ENCODE measurements around the gene REM1. TPM values are rescaled to one million over a fixed set of nuclear protein-coding genes. Genes with fewer than 3 reads are reported as not detected.

Gene REM1
- total RNA-seq, 1 donor from 2014 or later, result not detected

DNA sequence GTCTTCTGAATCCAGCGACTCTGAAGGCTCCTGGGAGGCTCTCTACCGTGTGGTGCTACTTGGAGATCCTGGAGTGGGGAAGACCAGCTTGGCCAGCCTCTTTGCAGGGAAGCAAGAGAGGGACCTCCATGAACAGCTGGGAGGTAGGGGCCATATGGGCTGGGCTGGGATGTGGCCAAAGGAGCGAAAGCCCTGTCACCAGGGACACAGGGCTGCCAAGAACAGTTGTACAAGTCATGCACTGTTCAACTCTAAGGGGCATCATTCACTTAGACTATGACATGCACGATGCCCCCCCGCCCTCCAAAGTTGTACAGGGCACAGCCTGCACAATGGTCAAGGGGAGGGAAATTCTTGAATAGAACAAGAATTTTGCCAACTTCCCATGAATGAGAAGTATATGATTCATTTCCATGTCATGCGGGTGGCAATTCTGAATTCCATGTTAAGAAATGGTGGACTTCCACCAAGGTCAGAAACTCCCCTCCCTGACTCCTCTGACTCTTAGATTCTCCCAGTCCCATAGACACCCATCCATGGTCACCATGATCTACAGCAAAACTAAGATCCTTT is 1.6 kb downstream of the REM1 start:
- no peak overlapping the region for H3K4me3 Mint-ChIP-seq (ENCODE audit: low read depth)
- H3K4me1 Mint-ChIP-seq (ENCODE audit: low read depth), result no peaks in the 10 kb centered on the region
- peaks cover 10% of the 10 kb centered on the region for H3K36me3 Mint-ChIP-seq (ENCODE audit: insufficient read depth)
- TF ChIP-seq CTCF (IDR thresholded peaks at IDR 0.05; ENCODE audit: unreplicated experiment), result no peak
- peaks cover 50% of the 10 kb centered on the region for H3K9me3 Mint-ChIP-seq (ENCODE audit: low read depth)
- no peak overlapping the region for H3K27ac Mint-ChIP-seq
- H3K27me3 Mint-ChIP-seq, result peaks cover 10% of the 10 kb centered on the region
- DNase-seq (ENCODE audit: low spot score, unreplicated experiment), result no peak

DNA sequence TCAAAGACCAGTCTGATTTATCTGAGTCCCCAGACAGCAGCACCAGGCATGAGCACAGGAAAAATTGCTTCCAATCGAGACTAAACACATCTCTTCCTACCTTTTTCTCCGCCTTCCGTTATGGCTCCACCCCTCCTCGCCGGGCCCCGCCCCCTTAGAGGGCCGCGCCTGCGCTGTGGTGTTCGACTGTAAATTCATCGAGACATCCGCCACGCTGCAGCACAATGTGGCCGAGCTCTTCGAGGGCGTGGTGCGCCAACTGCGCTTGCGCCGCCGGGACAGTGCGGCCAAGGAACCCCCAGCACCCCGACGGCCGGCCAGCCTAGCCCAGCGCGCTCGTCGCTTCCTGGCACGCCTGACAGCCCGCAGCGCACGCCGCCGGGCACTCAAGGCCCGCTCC is 8.9 kb downstream of the REM1 start:
- no peak overlapping the region for H3K27ac Mint-ChIP-seq

DNA sequence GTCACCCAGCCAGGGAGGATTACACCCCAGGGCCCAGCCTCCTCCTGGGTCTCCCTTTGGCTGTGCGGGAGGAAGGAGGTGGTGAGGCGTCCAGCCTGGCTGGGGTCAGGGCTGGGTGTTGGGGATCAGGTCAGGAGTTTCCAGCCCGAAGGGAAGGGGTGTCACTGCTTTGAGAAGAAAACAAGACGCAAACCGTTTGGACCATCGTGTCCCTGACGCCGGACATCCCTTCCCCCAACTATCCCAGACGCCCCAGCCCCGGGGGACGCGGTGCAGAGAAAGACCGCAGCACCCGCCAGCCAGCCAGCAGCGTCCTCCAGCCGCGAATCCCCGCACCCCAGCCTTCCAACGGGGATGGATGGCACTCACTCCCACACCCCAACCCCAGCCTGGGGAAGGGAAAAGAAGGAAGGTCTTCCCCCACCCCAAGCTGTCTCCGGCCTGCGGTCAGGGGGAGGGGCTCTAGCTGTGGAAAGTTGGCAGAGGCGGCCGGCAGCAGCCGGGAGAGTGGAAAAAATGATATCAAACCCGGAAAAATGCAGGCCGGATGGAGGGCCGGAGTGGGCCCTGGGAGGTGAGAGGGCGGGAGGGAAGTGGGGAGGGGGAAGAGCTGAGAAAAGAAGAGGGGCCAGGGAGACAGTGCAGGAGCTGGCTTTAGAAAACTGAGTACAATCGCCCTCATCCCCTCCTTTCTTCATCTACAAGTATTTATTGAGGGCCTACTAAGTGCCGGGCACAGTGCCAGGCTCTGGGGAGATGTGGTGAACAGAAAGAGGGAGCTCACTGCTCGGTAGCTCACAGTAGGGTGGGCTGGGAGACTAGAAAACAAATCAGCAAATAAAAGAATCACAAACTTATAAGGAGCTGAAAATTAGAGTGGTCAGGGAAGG is 10.6 kb downstream of the REM1 start:
- no peak for DNase-seq (ENCODE audit: low spot score, unreplicated experiment)
- Mint-ChIP-seq H3K4me1 (ENCODE audit: low read depth) (no peaks in the 10 kb centered on the region), H3K4me3 (ENCODE audit: low read depth) (no peak overlapping the region), H3K9me3 (ENCODE audit: low read depth) (peaks cover 44% of the 10 kb centered on the region), H3K36me3 (ENCODE audit: insufficient read depth) (peaks cover 4% of the 10 kb centered on the region), H3K27me3 (peaks cover 6% of the 10 kb centered on the region), H3K27ac (no peak overlapping the region)
- TF ChIP-seq CTCF (IDR thresholded peaks at IDR 0.05; ENCODE audit: unreplicated experiment), result no peak

More for the DNA sequence above, 8.9 kb downstream of the REM1 start:
- Mint-ChIP-seq H3K27me3 (peaks cover 6% of the 10 kb centered on the region), H3K4me1 (ENCODE audit: low read depth) (no peaks in the 10 kb centered on the region), H3K9me3 (ENCODE audit: low read depth) (peaks cover 45% of the 10 kb centered on the region), H3K4me3 (ENCODE audit: low read depth) (no peak overlapping the region), H3K36me3 (ENCODE audit: insufficient read depth) (peaks cover 4% of the 10 kb centered on the region)
- DNase-seq (ENCODE audit: low spot score, unreplicated experiment), result no peak
- no peak for TF ChIP-seq CTCF (IDR thresholded peaks at IDR 0.05; ENCODE audit: unreplicated experiment)

DNA sequence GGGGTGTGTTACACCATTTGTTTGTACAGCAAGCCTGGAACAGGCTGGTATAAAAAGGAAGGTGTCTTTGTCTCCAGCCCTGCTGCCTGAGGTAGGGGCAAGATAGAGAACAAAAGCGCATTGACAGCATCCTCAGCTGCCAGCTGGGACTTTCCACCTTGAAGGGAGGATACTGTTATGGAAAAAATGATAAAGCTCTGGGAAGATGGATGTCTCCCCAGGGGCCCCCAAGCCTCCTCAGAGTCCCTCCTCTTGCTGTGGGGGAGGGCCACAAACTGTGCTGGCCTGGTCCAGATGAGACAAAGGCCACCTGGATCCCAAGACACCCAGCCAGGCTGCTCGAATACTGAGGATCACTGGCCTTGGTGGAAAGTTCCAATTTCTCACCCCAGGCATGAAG is 13.0 kb downstream of the REM1 start:
- H3K4me3 Mint-ChIP-seq (ENCODE audit: low read depth), result no peak overlapping the region
- no peak for TF ChIP-seq CTCF (IDR thresholded peaks at IDR 0.05; ENCODE audit: unreplicated experiment)
- DNase-seq (ENCODE audit: low spot score, unreplicated experiment), result no peak
- H3K4me1 Mint-ChIP-seq (ENCODE audit: low read depth), result no peaks in the 10 kb centered on the region
- H3K27me3 Mint-ChIP-seq, result peaks cover 2% of the 10 kb centered on the region
- no peak overlapping the region for H3K27ac Mint-ChIP-seq
- H3K36me3 Mint-ChIP-seq (ENCODE audit: insufficient read depth), result no peaks in the 10 kb centered on the region
- peaks cover 30% of the 10 kb centered on the region for H3K9me3 Mint-ChIP-seq (ENCODE audit: low read depth)

GRCh38 chr20:31489152-31489551 is 14.1 kb downstream of the REM1 start:
- Mint-ChIP-seq H3K27ac (no peak overlapping the region), H3K9me3 (ENCODE audit: low read depth) (peaks cover 26% of the 10 kb centered on the region), H3K36me3 (ENCODE audit: insufficient read depth) (no peaks in the 10 kb centered on the region), H3K4me1 (ENCODE audit: low read depth) (no peaks in the 10 kb centered on the region), H3K4me3 (ENCODE audit: low read depth) (no peak overlapping the region), H3K27me3 (peaks cover 5% of the 10 kb centered on the region)
- TF ChIP-seq CTCF (IDR thresholded peaks at IDR 0.05; ENCODE audit: unreplicated experiment), result no peak
- no peak for DNase-seq (ENCODE audit: low spot score, unreplicated experiment)

All from progenitor cell of endocrine pancreas (in vitro differentiated cells).